Neural progenitor cell (in vitro differentiated cells): ENCODE measurements around the gene EPHB3. TPM values are rescaled to one million over a fixed set of nuclear protein-coding genes. Genes with fewer than 3 reads are reported as not detected.

Experiments used
- DNase-seq: peaks from one replicate; pipeline ENCODE4 v3.0.0-alpha.2; 2016; ENCODE audit warnings: low spot score
- H2AFZ ChIP-seq: fragments of 200-600 bp; sonication (generic); replicated peaks from 2 replicates; pipeline ENCODE4 v1.6.1; 2016; ENCODE audit warnings: antibody characterized with exemption
- H3F3A ChIP-seq: fragments of 200-600 bp; sonication (generic); 2 replicates; pipeline ENCODE4 v1.6.1; 2016; ENCODE audit warnings: antibody characterized with exemption, low read depth
- H3K27ac ChIP-seq: fragments of 200-600 bp; sonication (generic); 2 replicates; pipeline ENCODE4 v1.5.1; 2016; ENCODE audit warnings: mild to moderate bottlenecking
- H3K27me3 ChIP-seq: fragments of 200-600 bp; sonication (generic); 2 replicates; pipeline ENCODE4 v1.6.1; 2016; ENCODE audit warnings: mild to moderate bottlenecking, moderate library complexity
- H3K36me3 ChIP-seq: fragments of 200-600 bp; sonication (generic); 2 replicates; pipeline ENCODE4 v1.5.1; 2016
- H3K4me1 ChIP-seq: fragments of 200-600 bp; sonication (generic); 2 replicates; pipeline ENCODE4 v1.6.1; 2016; ENCODE audit warnings: mixed run types
- H3K4me2 ChIP-seq: fragments of 200-600 bp; sonication (generic); 2 replicates; pipeline ENCODE4 v1.6.1; 2016
- H3K4me3 ChIP-seq: fragments of 200-600 bp; sonication (generic); 2 replicates; pipeline ENCODE4 v1.5.1; 2016
- H3K79me2 ChIP-seq: fragments of 200-600 bp; sonication (generic); 2 replicates; pipeline ENCODE4 v1.6.1; 2016; ENCODE audit warnings: low read depth
- H3K9ac ChIP-seq: fragments of 200-600 bp; sonication (generic); 2 replicates; pipeline ENCODE4 v1.6.1; 2016
- H3K9me3 ChIP-seq: fragments of 200-600 bp; sonication (generic); 2 replicates; pipeline ENCODE4 v1.5.1; 2016; ENCODE audit warnings: low read depth
- H4K20me1 ChIP-seq: fragments of 200-600 bp; sonication (generic); 2 replicates; pipeline ENCODE4 v1.6.1; 2016; ENCODE audit warnings: low read depth
- H3K27ac Mint-ChIP-seq: 3 replicates; pipeline ENCODE4 v1.8.0; 2021; ENCODE audit warnings: mixed read lengths
- H3K27me3 Mint-ChIP-seq: 2 replicates; pipeline ENCODE4 v1.8.0; 2022; ENCODE audit warnings: low read depth, mild to moderate bottlenecking, inconsistent platforms, moderate library complexity, mixed read lengths; ENCODE audit not compliant: insufficient read depth
- H3K36me3 Mint-ChIP-seq: 3 replicates; pipeline ENCODE4 v1.8.0; 2021; ENCODE audit warnings: mixed read lengths
- H3K4me1 Mint-ChIP-seq: 3 replicates; pipeline ENCODE4 v1.8.0; 2021; ENCODE audit warnings: mixed read lengths
- H3K4me3 Mint-ChIP-seq: 3 replicates; pipeline ENCODE4 v1.8.0; 2021; ENCODE audit warnings: mild to moderate bottlenecking, moderate library complexity, mixed read lengths
- H3K9me3 Mint-ChIP-seq: 3 replicates; pipeline ENCODE4 v1.8.0; 2020; ENCODE audit warnings: mixed read lengths
- EZH2 ChIP-seq: fragments of 200-600 bp; sonication (generic); IDR thresholded peaks from 2 replicates; pipeline ENCODE4 v1.6.1; 2017; ENCODE audit warnings: antibody characterized with exemption, mild to moderate bottlenecking, moderate library complexity
- EZH2phosphoT487 ChIP-seq: fragments of 200-600 bp; sonication (generic); IDR thresholded peaks from 2 replicates; pipeline ENCODE4 v1.6.1; 2017; ENCODE audit warnings: antibody characterized with exemption
- total RNA-seq: library from RNA; depleted of rRNA; stranded (reverse); fragments of >200 nt; gene quantifications from 2 replicates; pipeline ENCODE4 v1.2.3, GENCODE V29; 2015; ENCODE audit warnings: low replicate concordance
- TF ChIP-seq, protein P1 (sequence below): fragments of 200-600 bp; sonication (generic); IDR thresholded peaks from 2 replicates; pipeline ENCODE4 v1.5.1; 2017; ENCODE audit warnings: antibody characterized with exemption, mild to moderate bottlenecking

Gene EPHB3
- total RNA-seq, 1 donor from 2014 or later: 2.3 TPM

GRCh38 chr3:184578822-184579221 is 17.2 kb downstream of the EPHB3 start:
- Histone ChIP-seq H3K36me3 (no peaks in the 10 kb centered on the region), H3K27ac (no peak overlapping the region), H3K27me3 (peaks cover 31% of the 10 kb centered on the region), H3K79me2 (no peaks in the 10 kb centered on the region), H3K9ac (no peak overlapping the region), H3K9me3 (no peaks in the 10 kb centered on the region), H4K20me1 (peaks cover 18% of the 10 kb centered on the region), H3F3A (peaks cover 14% of the 10 kb centered on the region), H3K4me3 (no peak overlapping the region), H2AFZ (no peak overlapping the region), H3K4me2 (no peak overlapping the region), H3K4me1 (peaks cover 37% of the 10 kb centered on the region)
- H3K27me3 Mint-ChIP-seq: peaks cover 13% of the 10 kb centered on the region
- no peak overlapping the region for H3K4me3 Mint-ChIP-seq
- peaks cover 27% of the 10 kb centered on the region for H3K36me3 Mint-ChIP-seq
- no peak for TF ChIP-seq EZH2phosphoT487
- no peak for TF ChIP-seq EZH2
- TF ChIP-seq, protein P1, sequence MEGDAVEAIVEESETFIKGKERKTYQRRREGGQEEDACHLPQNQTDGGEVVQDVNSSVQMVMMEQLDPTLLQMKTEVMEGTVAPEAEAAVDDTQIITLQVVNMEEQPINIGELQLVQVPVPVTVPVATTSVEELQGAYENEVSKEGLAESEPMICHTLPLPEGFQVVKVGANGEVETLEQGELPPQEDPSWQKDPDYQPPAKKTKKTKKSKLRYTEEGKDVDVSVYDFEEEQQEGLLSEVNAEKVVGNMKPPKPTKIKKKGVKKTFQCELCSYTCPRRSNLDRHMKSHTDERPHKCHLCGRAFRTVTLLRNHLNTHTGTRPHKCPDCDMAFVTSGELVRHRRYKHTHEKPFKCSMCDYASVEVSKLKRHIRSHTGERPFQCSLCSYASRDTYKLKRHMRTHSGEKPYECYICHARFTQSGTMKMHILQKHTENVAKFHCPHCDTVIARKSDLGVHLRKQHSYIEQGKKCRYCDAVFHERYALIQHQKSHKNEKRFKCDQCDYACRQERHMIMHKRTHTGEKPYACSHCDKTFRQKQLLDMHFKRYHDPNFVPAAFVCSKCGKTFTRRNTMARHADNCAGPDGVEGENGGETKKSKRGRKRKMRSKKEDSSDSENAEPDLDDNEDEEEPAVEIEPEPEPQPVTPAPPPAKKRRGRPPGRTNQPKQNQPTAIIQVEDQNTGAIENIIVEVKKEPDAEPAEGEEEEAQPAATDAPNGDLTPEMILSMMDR: no peak
- H3K9me3 Mint-ChIP-seq: no peaks in the 10 kb centered on the region
- H3K4me1 Mint-ChIP-seq: peaks cover 67% of the 10 kb centered on the region
- no peak for DNase-seq
- H3K27ac Mint-ChIP-seq: no peak overlapping the region

DNA sequence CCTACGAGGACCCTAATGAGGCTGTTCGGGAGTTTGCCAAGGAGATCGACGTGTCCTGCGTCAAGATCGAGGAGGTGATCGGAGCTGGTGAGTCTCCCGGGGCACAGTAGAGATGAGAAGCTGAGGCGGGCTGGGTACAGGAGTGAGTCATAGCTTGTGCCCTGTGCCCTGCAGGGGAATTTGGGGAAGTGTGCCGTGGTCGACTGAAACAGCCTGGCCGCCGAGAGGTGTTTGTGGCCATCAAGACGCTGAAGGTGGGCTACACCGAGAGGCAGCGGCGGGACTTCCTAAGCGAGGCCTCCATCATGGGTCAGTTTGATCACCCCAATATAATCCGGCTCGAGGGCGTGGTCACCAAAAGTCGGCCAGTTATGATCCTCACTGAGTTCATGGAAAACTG is 17.9 kb downstream of the EPHB3 start:
- DNase-seq: no peak
- H3K79me2 ChIP-seq: no peaks in the 10 kb centered on the region
- no peaks in the 10 kb centered on the region for H3K9me3 ChIP-seq
- peaks cover 36% of the 10 kb centered on the region for H3K4me1 ChIP-seq
- Mint-ChIP-seq H3K27ac (no peak overlapping the region), H3K27me3 (peaks cover 15% of the 10 kb centered on the region), H3K36me3 (peaks cover 27% of the 10 kb centered on the region), H3K4me1 (peaks cover 65% of the 10 kb centered on the region), H3K4me3 (no peak overlapping the region), H3K9me3 (no peaks in the 10 kb centered on the region)
- H3K4me2 ChIP-seq: no peak overlapping the region
- H2AFZ ChIP-seq: no peak overlapping the region
- H3K27ac ChIP-seq: no peak overlapping the region
- H3K27me3 ChIP-seq: peaks cover 35% of the 10 kb centered on the region
- peaks cover 20% of the 10 kb centered on the region for H3F3A ChIP-seq
- TF ChIP-seq EZH2 (no peak), EZH2phosphoT487 (no peak)
- TF ChIP-seq, protein P1: no peak
- no peak overlapping the region for H3K9ac ChIP-seq
- no peak overlapping the region for H3K4me3 ChIP-seq
- H3K36me3 ChIP-seq: no peaks in the 10 kb centered on the region
- peaks cover 12% of the 10 kb centered on the region for H4K20me1 ChIP-seq

- Histone ChIP-seq H3K4me1 (peaks cover 28% of the 10 kb centered on the region), H3F3A (peaks cover 28% of the 10 kb centered on the region), H3K27me3 (peaks cover 44% of the 10 kb centered on the region), H3K9me3 (no peaks in the 10 kb centered on the region), H3K79me2 (no peaks in the 10 kb centered on the region), H4K20me1 (peaks cover 5% of the 10 kb centered on the region), H3K27ac (no peak overlapping the region), H3K4me2 (no peak overlapping the region), H2AFZ (no peak overlapping the region), H3K9ac (no peak overlapping the region), H3K4me3 (no peak overlapping the region), H3K36me3 (no peaks in the 10 kb centered on the region)
- DNase-seq: no peak
- Mint-ChIP-seq H3K36me3 (peaks cover 27% of the 10 kb centered on the region), H3K27ac (no peak overlapping the region), H3K4me1 (peaks cover 60% of the 10 kb centered on the region), H3K9me3 (no peaks in the 10 kb centered on the region), H3K27me3 (peaks cover 13% of the 10 kb centered on the region), H3K4me3 (no peak overlapping the region)
- TF ChIP-seq EZH2 (no peak), EZH2phosphoT487 (no peak)
- TF ChIP-seq, protein P1: no peak
Measured at GRCh38 chr3:184580376-184580775, 18.8 kb downstream of the EPHB3 start.
